Psoas muscle (tissue), 8 donors: ENCODE results near the gene SCPEP1. TPM values are rescaled to one million over a fixed set of nuclear protein-coding genes. Genes with fewer than 3 reads are reported as not detected.
A peak's percentile ranks its signal among the peaks of the same experiment; 100 is the strongest.

Source experiments
- ATAC-seq, 4 donors: fragments of 200-7000 bp; cut with Tn5 transposase; one replicate each; pipeline ENCODE4 v1.9.1; 2020; ENCODE audit warnings: moderate library complexity in 3 of 4, mild to moderate bottlenecking in 2 of 4
- DNase-seq, 2 donors: peaks; one replicate each; pipeline ENCODE4 v3.0.0-alpha.2; 2020
- H3K27ac ChIP-seq: fragments of 200-600 bp; one replicate; pipeline ENCODE4 v1.8.0; 2022
- H3K27me3 ChIP-seq, 3 donors: fragments of 200-600 bp in 1 of 3; one replicate each; pipeline versions ENCODE4 v1.6.1 to v1.8.0; 2013 to 2022; ENCODE audit warnings: low read length in 2 of 3, mild to moderate bottlenecking in 2 of 3, moderate library complexity in 1 of 3; ENCODE audit not compliant: insufficient read depth in 3 of 3
- H3K36me3 ChIP-seq, 2 donors: fragments of 200-600 bp in 1 of 2; one replicate each; pipeline versions ENCODE4 v1.6.1 to v1.8.0; 2013 to 2022; ENCODE audit warnings: low read depth in 1 of 2, mild to moderate bottlenecking in 1 of 2, moderate library complexity in 1 of 2; ENCODE audit not compliant: insufficient read depth in 1 of 2
- H3K4me1 ChIP-seq: fragments of 200-600 bp; one replicate; pipeline ENCODE4 v1.8.0; 2022
- H3K4me3 ChIP-seq: fragments of 200-600 bp; one replicate; pipeline ENCODE4 v1.8.0; 2022; ENCODE audit warnings: mild to moderate bottlenecking
- H3K9me3 ChIP-seq: fragments of 200-600 bp; one replicate; pipeline ENCODE4 v1.8.0; 2022
- CTCF ChIP-seq: fragments of 200-600 bp; IDR thresholded peaks from one replicate; pipeline ENCODE4 v1.8.0; 2022; ENCODE audit warnings: antibody characterized with exemption
- WGBS, 3 donors: extraction: QIAGEN DNeasy Blood & Tissue Kit; methylation state at CpG; one replicate each; pipeline versions ENCODE4 v1.1.6 to v1.1.7; 2013; 5-methylcytosine and 5-hydroxymethylcytosine counted together
- intact Hi-C, 2 donors: fragments of 100-400 bp; cut with DNase I; formaldehyde crosslinking; loops; one replicate each; pipeline versions ENCODE4 v1.11.0 to v1.14.2; 2022
- polyA plus RNA-seq, 3 donors: library from polyadenylated mRNA; stranded (reverse); fragments of 200-250 nt; gene quantifications; one replicate each; pipeline ENCODE4 v1.2.3, GENCODE V29; 2013
- total RNA-seq, 4 donors: library from RNA; stranded (reverse); fragmentation: NEBNext Ultra II Directional in 2 of 4; extraction: Animal tissue kit (Norgen Biotek cat#: 25700) in 2 of 4; gene quantifications; one replicate each; pipeline versions ENCODE4 v1.2.1 to v1.2.4, GENCODE V29; 2021 to 2023
- donor health status: healthy with polysubstance abuse.
- donor health status: DM: no; HTN: no; CAD: no; lungs with moderate emphysema.
- donor health status: Bipolar disorder and iron deficiency.
- donor health status: healthy.
- donor health status: DM: yes; HTN: yes; CAD: no.
- donor health status: DM: no; HTN: no; CAD: no.
- donor health status: DM: no; HTN: no; CAD: no.
- donor health status: DM: yes; HTN: yes; CAD: no.

SCPEP1 gene
- total and polyA plus RNA-seq, 7 donors, result 5.8 to 33.1 (median 12.2) TPM

- no peak for TF ChIP-seq CTCF
- Histone ChIP-seq H3K27ac (no peak overlapping the region), H3K36me3 (peaks cover 3 to 72% of the 10 kb centered on the region in 2 donors), H3K9me3 (no peaks in the 10 kb centered on the region), H3K4me1 (no peaks in the 10 kb centered on the region), H3K4me3 (no peak overlapping the region), H3K27me3 (no peaks in the 10 kb centered on the region)
- DNase-seq, result no peak
- WGBS, 3 donors, result 87 to 96% (median 91%) methylated on average over 5 of the region's 5 CpGs
- ATAC-seq, result no peak
- intact Hi-C loops, result no loop called here
Observed at GRCh38 chr17:57002904-57003303, 25.0 kb downstream of the SCPEP1 start.

DNA sequence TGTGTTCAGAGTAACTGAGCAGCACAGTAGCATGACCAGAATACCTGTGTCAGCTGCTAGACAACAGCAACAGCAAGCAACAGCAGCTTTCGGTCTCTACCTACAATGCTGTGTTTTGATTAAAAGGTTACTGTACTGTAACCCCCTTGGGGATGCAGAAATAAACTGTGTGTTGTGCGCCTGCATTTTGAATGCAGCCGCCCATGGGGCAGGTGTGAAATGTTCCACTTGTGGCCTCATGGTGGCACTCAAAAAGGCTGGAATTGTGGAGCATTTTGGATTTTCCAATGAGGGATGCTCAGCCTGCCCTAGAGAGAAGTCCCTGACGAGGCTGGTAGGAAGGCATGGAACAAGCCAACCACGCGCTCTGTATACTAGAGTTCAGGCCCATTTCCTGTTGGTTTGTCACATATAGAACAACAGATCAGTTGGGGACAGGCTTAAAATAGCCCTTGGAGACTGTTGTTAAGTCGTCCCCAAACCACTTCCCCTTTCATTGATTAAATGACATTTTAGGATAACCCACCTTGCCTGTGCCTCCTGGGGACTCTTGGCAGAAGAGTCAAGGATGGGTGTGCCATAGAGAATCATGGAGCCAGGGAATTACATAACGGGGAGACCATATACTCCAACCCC lies 27.1 kb downstream of the SCPEP1 start:
- intact Hi-C loops, result loop anchor here (5.0 kb wide), 2 partner anchors 37 to 47 kb away; no protein-coding TSS in a partner anchor

DNA sequence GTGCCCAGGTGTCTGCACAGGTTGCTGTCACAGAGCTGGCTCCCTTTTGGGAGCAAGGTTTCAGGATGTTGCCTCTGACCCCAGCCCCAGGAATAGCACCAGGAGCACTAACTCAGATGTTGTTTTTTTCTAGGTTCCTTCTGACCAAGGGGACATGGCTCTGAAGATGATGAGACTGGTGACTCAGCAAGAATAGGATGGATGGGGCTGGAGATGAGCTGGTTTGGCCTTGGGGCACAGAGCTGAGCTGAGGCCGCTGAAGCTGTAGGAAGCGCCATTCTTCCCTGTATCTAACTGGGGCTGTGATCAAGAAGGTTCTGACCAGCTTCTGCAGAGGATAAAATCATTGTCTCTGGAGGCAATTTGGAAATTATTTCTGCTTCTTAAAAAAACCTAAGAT lies 28.1 kb downstream of the SCPEP1 start:
- TF ChIP-seq CTCF, result no peak
- DNase-seq, result no peak
- Histone ChIP-seq H3K4me1 (no peaks in the 10 kb centered on the region), H3K4me3 (no peak overlapping the region), H3K27ac (no peak overlapping the region), H3K27me3 (no peaks in the 10 kb centered on the region), H3K9me3 (no peaks in the 10 kb centered on the region), H3K36me3 (peaks cover 3 to 49% of the 10 kb centered on the region in 2 donors)
- 90 to 98% (median 93%) methylated on average over 2 of the region's 2 CpGs for WGBS, 3 donors
- ATAC-seq, result no peak
- intact Hi-C loops, result loop anchor here (5.0 kb wide), 2 partner anchors 36 to 46 kb away; no protein-coding TSS in a partner anchor

More for the DNA sequence above, 27.1 kb downstream of the SCPEP1 start:
- DNase-seq (no peak), ATAC-seq (peak; percentile 39 to 73 (median 52))
- H3K36me3 ChIP-seq, result peaks cover 3 to 59% of the 10 kb centered on the region in 2 donors
- H3K9me3 ChIP-seq, result no peaks in the 10 kb centered on the region
- H3K4me3 ChIP-seq, result no peak overlapping the region
- H3K4me1 ChIP-seq, result no peaks in the 10 kb centered on the region
- peak; percentile 36 for TF ChIP-seq CTCF
- H3K27ac ChIP-seq, result no peak overlapping the region
- WGBS, 3 donors, result 68 to 83% (median 70%) methylated on average over 8 of the region's 8 CpGs
- no peaks in the 10 kb centered on the region for H3K27me3 ChIP-seq

DNA sequence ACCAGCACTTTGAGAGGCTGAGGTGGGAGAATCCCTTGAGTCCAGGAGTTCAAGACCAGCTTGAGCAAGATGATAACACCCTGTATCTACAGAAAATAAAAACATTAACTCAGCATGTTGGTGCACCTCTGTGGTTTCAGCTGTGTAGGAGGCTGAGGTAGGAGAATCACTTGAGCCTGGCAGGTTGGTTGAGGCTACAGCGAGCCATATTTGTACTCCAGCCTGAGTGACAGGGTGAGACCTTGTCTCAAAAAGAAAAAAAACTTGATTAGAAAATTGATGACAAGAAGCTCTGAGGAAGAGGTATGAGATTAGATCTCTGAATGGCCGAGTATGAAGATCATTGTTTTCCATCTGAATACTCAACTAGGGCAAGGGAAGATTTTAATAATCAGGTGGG lies 31.0 kb downstream of the SCPEP1 start:
- Histone ChIP-seq H3K4me1 (no peaks in the 10 kb centered on the region), H3K9me3 (no peaks in the 10 kb centered on the region), H3K4me3 (no peak overlapping the region), H3K27ac (no peak overlapping the region), H3K27me3 (no peaks in the 10 kb centered on the region), H3K36me3 (peaks cover 3 to 20% of the 10 kb centered on the region in 2 donors)
- intact Hi-C loops, result loop anchor here (5.0 kb wide), 2 partner anchors 33 to 43 kb away; no protein-coding TSS in a partner anchor
- ATAC-seq, result no peak
- DNase-seq, result no peak
- TF ChIP-seq CTCF, result no peak
- 87 to 89% (median 88%) methylated on average over 2 of the region's 2 CpGs for WGBS, 3 donors
